Vagina (tissue), 2 donors: ENCODE measurements around the gene LGALS1. TPM values are rescaled to one million over a fixed set of nuclear protein-coding genes. Genes with fewer than 3 reads are reported as not detected.

Source experiments
- DNase-seq, 2 donors: peaks; one replicate each; pipeline ENCODE4 v3.0.0-alpha.2; 2017; ENCODE audit errors: extremely low spot score in 2 of 2
- H3K27ac ChIP-seq: fragments of 200-600 bp; sonication (generic); one replicate; pipeline ENCODE4 v1.5.1; 2019
- H3K27me3 ChIP-seq: fragments of 200-600 bp; sonication (generic); one replicate; pipeline ENCODE4 v1.5.1; 2019
- H3K36me3 ChIP-seq, 2 donors: fragments of 200-600 bp; sonication (generic); one replicate each; pipeline ENCODE4 v1.5.1; 2017 to 2019
- H3K4me1 ChIP-seq: fragments of 200-600 bp; sonication (generic); one replicate; pipeline ENCODE4 v1.5.1; 2019
- H3K4me3 ChIP-seq, 2 donors: fragments of 200-600 bp; sonication (generic); 1 replicate in 1 of 2; 2 replicates in 1 of 2; pipeline ENCODE4 v1.5.1; 2016 to 2019
- H3K9me3 ChIP-seq: fragments of 200-600 bp; sonication (generic); one replicate; pipeline ENCODE4 v1.5.1; 2019
- CTCF ChIP-seq, 3 experiments: fragments of 450-650 bp in 2 of 3; fragments of 200-600 bp in 1 of 3; sonication (generic) in 1 of 3; IDR thresholded peaks; one replicate each; pipeline ENCODE4 v1.5.1; 2017 to 2019; ENCODE audit warnings: antibody characterized with exemption in 3 of 3, mild to moderate bottlenecking in 2 of 3, moderate library complexity in 2 of 3
- POLR2A ChIP-seq, 2 donors: fragments of 450-650 bp; IDR thresholded peaks; one replicate each; pipeline ENCODE4 v1.6.1; 2017; ENCODE audit warnings: antibody characterized with exemption in 2 of 2, mild to moderate bottlenecking in 2 of 2, moderate library complexity in 2 of 2
- POLR2AphosphoS5 ChIP-seq, 2 donors: sonication (generic); formaldehyde crosslinking; IDR thresholded peaks; one replicate each; pipeline ENCODE4 v1.9.0; 2017; ENCODE audit warnings: antibody characterized with exemption in 2 of 2, mild to moderate bottlenecking in 2 of 2, low read depth in 1 of 2; ENCODE audit not compliant: insufficient read depth in 1 of 2
- intact Hi-C: fragments of 100-400 bp; cut with DNase I; formaldehyde crosslinking; loops from one replicate; pipeline ENCODE4 v1.15.1; 2023
- total RNA-seq: library from RNA; depleted of rRNA; stranded (reverse); fragments of >200 nt; gene quantifications from one replicate; pipeline ENCODE4 v1.2.3, GENCODE V29; 2016

LGALS1 gene
- total RNA-seq, 1 donor from 2014 or later: 1,638 TPM

GRCh38 chr22:37705205-37705604 lies 29.8 kb downstream of the LGALS1 start:
- no peak overlapping the region for H3K27ac ChIP-seq
- no peaks in the 10 kb centered on the region for H3K36me3 ChIP-seq
- no peak for DNase-seq
- intact Hi-C loops: no loop called here
- TF ChIP-seq CTCF (IDR thresholded peaks at IDR 0.05): no peak
- no peak for TF ChIP-seq POLR2AphosphoS5 (IDR thresholded peaks at IDR 0.05; ENCODE audit: insufficient read depth in 1 of 2, low read depth in 1 of 2)
- TF ChIP-seq POLR2A (IDR thresholded peaks at IDR 0.05): no peak
- no peak overlapping the region for H3K4me3 ChIP-seq
- H3K9me3 ChIP-seq: no peaks in the 10 kb centered on the region
- H3K27me3 ChIP-seq: no peaks in the 10 kb centered on the region
- H3K4me1 ChIP-seq: no peaks in the 10 kb centered on the region

GRCh38 chr22:37708580-37709444 lies 33.4 kb downstream of the LGALS1 start:
- H3K27me3 ChIP-seq: no peaks in the 10 kb centered on the region
- H3K27ac ChIP-seq: no peak overlapping the region
- H3K4me1 ChIP-seq: no peaks in the 10 kb centered on the region
- DNase-seq: no peak
- no peaks in the 10 kb centered on the region for H3K9me3 ChIP-seq
- no peak overlapping the region for H3K4me3 ChIP-seq
- TF ChIP-seq CTCF (IDR thresholded peaks at IDR 0.05) (no peak), POLR2A (IDR thresholded peaks at IDR 0.05) (no peak), POLR2AphosphoS5 (IDR thresholded peaks at IDR 0.05; ENCODE audit: insufficient read depth in 1 of 2, low read depth in 1 of 2) (no peak)
- H3K36me3 ChIP-seq: no peaks in the 10 kb centered on the region
- intact Hi-C loops: no loop called here

- no peak for DNase-seq
- TF ChIP-seq POLR2A (IDR thresholded peaks at IDR 0.05) (no peak), CTCF (IDR thresholded peaks at IDR 0.05) (no peak), POLR2AphosphoS5 (IDR thresholded peaks at IDR 0.05; ENCODE audit: insufficient read depth in 1 of 2, low read depth in 1 of 2) (no peak)
- Histone ChIP-seq H3K27ac (no peak overlapping the region), H3K36me3 (no peaks in the 10 kb centered on the region), H3K4me1 (no peaks in the 10 kb centered on the region), H3K27me3 (no peaks in the 10 kb centered on the region), H3K9me3 (no peaks in the 10 kb centered on the region), H3K4me3 (no peak overlapping the region)
- intact Hi-C loops: no loop called here
Measured at GRCh38 chr22:37709445-37709765, 34.0 kb downstream of the LGALS1 start.

- Histone ChIP-seq H3K27ac (no peak overlapping the region), H3K9me3 (no peaks in the 10 kb centered on the region), H3K4me1 (no peaks in the 10 kb centered on the region), H3K27me3 (no peaks in the 10 kb centered on the region), H3K4me3 (no peak overlapping the region), H3K36me3 (no peaks in the 10 kb centered on the region)
- intact Hi-C loops: no loop called here
- TF ChIP-seq CTCF (IDR thresholded peaks at IDR 0.05) (no peak), POLR2A (IDR thresholded peaks at IDR 0.05) (no peak), POLR2AphosphoS5 (IDR thresholded peaks at IDR 0.05; ENCODE audit: insufficient read depth in 1 of 2, low read depth in 1 of 2) (no peak)
- DNase-seq: no peak
Measured at GRCh38 chr22:37710675-37711074, 35.2 kb downstream of the LGALS1 start.

GRCh38 chr22:37711490-37711889 lies 36.1 kb downstream of the LGALS1 start:
- Histone ChIP-seq H3K27me3 (no peaks in the 10 kb centered on the region), H3K36me3 (no peaks in the 10 kb centered on the region), H3K9me3 (no peaks in the 10 kb centered on the region), H3K27ac (no peak overlapping the region), H3K4me3 (no peak overlapping the region), H3K4me1 (no peaks in the 10 kb centered on the region)
- no peak for DNase-seq
- intact Hi-C loops: no loop called here
- TF ChIP-seq CTCF (IDR thresholded peaks at IDR 0.05): no peak
- no peak for TF ChIP-seq POLR2A (IDR thresholded peaks at IDR 0.05)
- no peak for TF ChIP-seq POLR2AphosphoS5 (IDR thresholded peaks at IDR 0.05; ENCODE audit: insufficient read depth in 1 of 2, low read depth in 1 of 2)
